GM12875 (cell line): ENCODE results near the gene UNKL.

Experiments
- H3K4me3 ChIP-seq: one replicate; pipeline ENCODE4 v1.5.1; 2011; ENCODE audit warnings: low read depth, low read length, control low read depth
- CTCF ChIP-seq: IDR thresholded peaks from 2 replicates; pipeline ENCODE4 v1.5.1; 2011; ENCODE audit warnings: low read depth, mild to moderate bottlenecking, control low read depth, inconsistent platforms, low read length, moderate library complexity, borderline replicate concordance; ENCODE audit not compliant: insufficient read depth

Gene UNKL

GRCh38 chr16:1338855-1339675 is 75.4 kb downstream of the UNKL start:
- no peak for TF ChIP-seq CTCF
- no peak overlapping the region for H3K4me3 ChIP-seq

GRCh38 chr16:1338119-1338730 is 76.3 kb downstream of the UNKL start:
- H3K4me3 ChIP-seq, result no peak overlapping the region
- TF ChIP-seq CTCF, result peak; percentile 71

GRCh38 chr16:1337486-1337885 is 77.0 kb downstream of the UNKL start:
- no peak overlapping the region for H3K4me3 ChIP-seq
- TF ChIP-seq CTCF, result no peak

- no peak overlapping the region for H3K4me3 ChIP-seq
- TF ChIP-seq CTCF, result no peak
Observed at GRCh38 chr16:1336619-1337018, 77.9 kb downstream of the UNKL start.

- no peak for TF ChIP-seq CTCF
- no peak overlapping the region for H3K4me3 ChIP-seq
Observed at GRCh38 chr16:1335996-1336395, 78.5 kb downstream of the UNKL start.

GRCh38 chr16:1335211-1335971 is 79.1 kb downstream of the UNKL start:
- TF ChIP-seq CTCF, result no peak
- H3K4me3 ChIP-seq, result no peak overlapping the region
